HG03460 (cell line): ENCODE data around the gene CLIP1.
"Not testable (repeated sequence)": the region's sequence is repeated elsewhere in the genome, so short reads cannot be mapped to it uniquely, and the experiment has no call there.

Experiments used
- ATAC-seq: cut with Tn5 transposase; IDR thresholded peaks from one replicate; pipeline ENCODE4 v1.9.1; 2021; ENCODE audit not compliant: unreplicated experiment

The CLIP1 gene

GRCh38 chr12:122357536-122357935 lies 64.9 kb downstream of the CLIP1 start:
- not testable (repeated sequence) for ATAC-seq

- not testable (repeated sequence) for ATAC-seq
Observed at GRCh38 chr12:122356991-122357390, 65.5 kb downstream of the CLIP1 start.

- no peak for ATAC-seq
Observed at GRCh38 chr12:122356192-122356635, 66.3 kb downstream of the CLIP1 start.

GRCh38 chr12:122355706-122356105 lies 66.8 kb downstream of the CLIP1 start:
- ATAC-seq = no peak

GRCh38 chr12:122354958-122355641 lies 67.4 kb downstream of the CLIP1 start:
- ATAC-seq = no peak

- no peak for ATAC-seq
Observed at GRCh38 chr12:122352394-122352793, 70.1 kb downstream of the CLIP1 start.

GRCh38 chr12:122350141-122350848 lies 72.2 kb downstream of the CLIP1 start:
- no peak for ATAC-seq

GRCh38 chr12:122349078-122349477 lies 73.4 kb downstream of the CLIP1 start:
- ATAC-seq = no peak

- no peak for ATAC-seq
Observed at GRCh38 chr12:122348505-122348904, 74.0 kb downstream of the CLIP1 start.

- ATAC-seq = no peak
Observed at GRCh38 chr12:122346054-122346453, 76.4 kb downstream of the CLIP1 start.

- ATAC-seq = no peak
Observed at GRCh38 chr12:122345042-122345441, 77.4 kb downstream of the CLIP1 start.

- no peak for ATAC-seq
Observed at GRCh38 chr12:122336015-122336946, 86.2 kb downstream of the CLIP1 start.

- no peak for ATAC-seq
Observed at GRCh38 chr12:122333142-122334087, 89.1 kb downstream of the CLIP1 start.

- ATAC-seq = no peak
Observed at GRCh38 chr12:122327494-122328385, 94.7 kb downstream of the CLIP1 start.

- ATAC-seq = no peak
Observed at GRCh38 chr12:122327014-122327413, 95.5 kb downstream of the CLIP1 start.

GRCh38 chr12:122326586-122326985 lies 95.9 kb downstream of the CLIP1 start:
- no peak for ATAC-seq

GRCh38 chr12:122323311-122324019 lies 99.0 kb downstream of the CLIP1 start:
- ATAC-seq = no peak

GRCh38 chr12:122322501-122322900 lies 100.0 kb downstream of the CLIP1 start:
- ATAC-seq = no peak
